Calu3 (cell line): ENCODE measurements around the gene USH2A. TPM values are rescaled to one million over a fixed set of nuclear protein-coding genes. Genes with fewer than 3 reads are reported as not detected.

Source experiments
- BruUV-seq: library from RNA; stranded (reverse); fragments of 400-500 nt; replicated peaks from 2 replicates; lab custom pipeline; 2021; lab: Mats Ljungman, UMichigan
- CTCF ChIA-PET: fragments of 300-600 bp; sonication (Branson Sonifier 250); formaldehyde crosslinking; loops from one replicate; lab custom pipeline; 2022; ENCODE audit warnings: antibody characterized with exemption; lab: Charles Lee
- DNase-seq: peaks from one replicate; pipeline ENCODE4 v3.0.0; 2022
- H3K27ac Mint-ChIP-seq: one replicate; pipeline ENCODE4 v1.8.0; 2022; ENCODE audit warnings: mixed read lengths; ENCODE audit not compliant: unreplicated experiment
- H3K27me3 Mint-ChIP-seq: one replicate; pipeline ENCODE4 v1.8.0; 2022; ENCODE audit warnings: mixed read lengths; ENCODE audit not compliant: unreplicated experiment
- H3K36me3 Mint-ChIP-seq: one replicate; pipeline ENCODE4 v1.8.0; 2022; ENCODE audit warnings: mild to moderate bottlenecking, moderate library complexity, mixed read lengths; ENCODE audit not compliant: insufficient read depth, unreplicated experiment
- H3K4me1 Mint-ChIP-seq: one replicate; pipeline ENCODE4 v1.8.0; 2022; ENCODE audit warnings: mild to moderate bottlenecking, low read depth, mixed read lengths; ENCODE audit not compliant: unreplicated experiment
- H3K4me3 Mint-ChIP-seq: one replicate; pipeline ENCODE4 v1.8.0; 2022; ENCODE audit warnings: mild to moderate bottlenecking, low read depth, moderate library complexity, mixed read lengths; ENCODE audit not compliant: unreplicated experiment
- H3K9me3 Mint-ChIP-seq: one replicate; pipeline ENCODE4 v1.8.0; 2022; ENCODE audit warnings: low read depth, mixed read lengths; ENCODE audit not compliant: unreplicated experiment
- intact Hi-C: fragments of 100-400 bp; cut with micrococcal nuclease; formaldehyde crosslinking; loops from one replicate; pipeline ENCODE4 v1.10.0; 2022; ENCODE audit not compliant: unreplicated experiment
- total RNA-seq: library from RNA; stranded (reverse); gene quantifications from 2 replicates; pipeline ENCODE4 v1.2.3, GENCODE V29; 2022
- TF ChIP-seq, protein P1 (sequence below): fragments of 200-600 bp; IDR thresholded peaks from one replicate; pipeline ENCODE4 v1.8.0; 2022; ENCODE audit warnings: antibody characterized with exemption; ENCODE audit not compliant: unreplicated experiment

The USH2A gene
- total RNA-seq, 1 experiment from 2014 or later = not detected

GRCh38 chr1:216303690-216304089, 119.6 kb downstream of the USH2A start:
- H3K27me3 Mint-ChIP-seq = no peaks in the 10 kb centered on the region
- intact Hi-C loops = no loop called here
- CTCF ChIA-PET = no interaction called here
- BruUV-seq = no TSS peak
- H3K4me1 Mint-ChIP-seq = peaks cover 13% of the 10 kb centered on the region
- H3K27ac Mint-ChIP-seq = no peak overlapping the region
- H3K9me3 Mint-ChIP-seq = no peaks in the 10 kb centered on the region
- no peak for DNase-seq
- no peaks in the 10 kb centered on the region for H3K36me3 Mint-ChIP-seq
- H3K4me3 Mint-ChIP-seq = no peak overlapping the region
- TF ChIP-seq, protein P1, sequence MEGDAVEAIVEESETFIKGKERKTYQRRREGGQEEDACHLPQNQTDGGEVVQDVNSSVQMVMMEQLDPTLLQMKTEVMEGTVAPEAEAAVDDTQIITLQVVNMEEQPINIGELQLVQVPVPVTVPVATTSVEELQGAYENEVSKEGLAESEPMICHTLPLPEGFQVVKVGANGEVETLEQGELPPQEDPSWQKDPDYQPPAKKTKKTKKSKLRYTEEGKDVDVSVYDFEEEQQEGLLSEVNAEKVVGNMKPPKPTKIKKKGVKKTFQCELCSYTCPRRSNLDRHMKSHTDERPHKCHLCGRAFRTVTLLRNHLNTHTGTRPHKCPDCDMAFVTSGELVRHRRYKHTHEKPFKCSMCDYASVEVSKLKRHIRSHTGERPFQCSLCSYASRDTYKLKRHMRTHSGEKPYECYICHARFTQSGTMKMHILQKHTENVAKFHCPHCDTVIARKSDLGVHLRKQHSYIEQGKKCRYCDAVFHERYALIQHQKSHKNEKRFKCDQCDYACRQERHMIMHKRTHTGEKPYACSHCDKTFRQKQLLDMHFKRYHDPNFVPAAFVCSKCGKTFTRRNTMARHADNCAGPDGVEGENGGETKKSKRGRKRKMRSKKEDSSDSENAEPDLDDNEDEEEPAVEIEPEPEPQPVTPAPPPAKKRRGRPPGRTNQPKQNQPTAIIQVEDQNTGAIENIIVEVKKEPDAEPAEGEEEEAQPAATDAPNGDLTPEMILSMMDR = no peak

- Mint-ChIP-seq H3K27me3 (no peaks in the 10 kb centered on the region), H3K36me3 (no peaks in the 10 kb centered on the region), H3K4me1 (no peaks in the 10 kb centered on the region), H3K27ac (no peak overlapping the region), H3K4me3 (no peak overlapping the region), H3K9me3 (no peaks in the 10 kb centered on the region)
- CTCF ChIA-PET = no interaction called here
- TF ChIP-seq, protein P1 = no peak
- no peak for DNase-seq
- intact Hi-C loops = loop anchor here (1.0 kb wide), 1 partner anchor 434 kb away; no protein-coding TSS in a partner anchor
- BruUV-seq = no TSS peak
Measured at GRCh38 chr1:216293683-216294082, 129.6 kb downstream of the USH2A start.

GRCh38 chr1:216290074-216290473, 133.2 kb downstream of the USH2A start:
- Mint-ChIP-seq H3K9me3 (peaks cover 6% of the 10 kb centered on the region), H3K36me3 (no peaks in the 10 kb centered on the region), H3K27ac (no peak overlapping the region), H3K4me1 (no peaks in the 10 kb centered on the region), H3K4me3 (no peak overlapping the region), H3K27me3 (no peaks in the 10 kb centered on the region)
- DNase-seq = no peak
- intact Hi-C loops = no loop called here
- CTCF ChIA-PET = no interaction called here
- BruUV-seq = no TSS peak
- TF ChIP-seq, protein P1 = no peak

GRCh38 chr1:216285052-216285451, 138.2 kb downstream of the USH2A start:
- Mint-ChIP-seq H3K27me3 (no peaks in the 10 kb centered on the region), H3K4me1 (no peaks in the 10 kb centered on the region), H3K9me3 (peaks cover 13% of the 10 kb centered on the region), H3K27ac (no peak overlapping the region), H3K36me3 (no peaks in the 10 kb centered on the region), H3K4me3 (no peak overlapping the region)
- intact Hi-C loops = no loop called here
- CTCF ChIA-PET = no interaction called here
- no peak for DNase-seq
- TF ChIP-seq, protein P1 = no peak
- no TSS peak for BruUV-seq
